ENCODE results near the gene TBC1D2.

Gene TBC1D2

GRCh38 chr9:98173181-98173580 lies 82.3 kb downstream of the TBC1D2 start:
- no peak for TF ChIP-seq CTCF (IDR thresholded peaks at IDR 0.05; ENCODE audit: low read depth, low read length)
- no peak overlapping the region for H3K4me3 ChIP-seq (ENCODE audit: low read depth, low read length)
- in situ Hi-C loops (cut with HindIII; ENCODE audit: low sequenced_read_pairs): no loop called here
- DNase-seq (ENCODE audit: low read depth, low spot score): no peak

- H3K4me3 ChIP-seq (ENCODE audit: low read depth, low read length): no peak overlapping the region
- DNase-seq (ENCODE audit: low read depth, low spot score): peak; percentile 4
- no peak for TF ChIP-seq CTCF (IDR thresholded peaks at IDR 0.05; ENCODE audit: low read depth, low read length)
- in situ Hi-C loops (cut with HindIII; ENCODE audit: low sequenced_read_pairs): no loop called here
Measured at GRCh38 chr9:98172604-98173003, 82.8 kb downstream of the TBC1D2 start.

DNA sequence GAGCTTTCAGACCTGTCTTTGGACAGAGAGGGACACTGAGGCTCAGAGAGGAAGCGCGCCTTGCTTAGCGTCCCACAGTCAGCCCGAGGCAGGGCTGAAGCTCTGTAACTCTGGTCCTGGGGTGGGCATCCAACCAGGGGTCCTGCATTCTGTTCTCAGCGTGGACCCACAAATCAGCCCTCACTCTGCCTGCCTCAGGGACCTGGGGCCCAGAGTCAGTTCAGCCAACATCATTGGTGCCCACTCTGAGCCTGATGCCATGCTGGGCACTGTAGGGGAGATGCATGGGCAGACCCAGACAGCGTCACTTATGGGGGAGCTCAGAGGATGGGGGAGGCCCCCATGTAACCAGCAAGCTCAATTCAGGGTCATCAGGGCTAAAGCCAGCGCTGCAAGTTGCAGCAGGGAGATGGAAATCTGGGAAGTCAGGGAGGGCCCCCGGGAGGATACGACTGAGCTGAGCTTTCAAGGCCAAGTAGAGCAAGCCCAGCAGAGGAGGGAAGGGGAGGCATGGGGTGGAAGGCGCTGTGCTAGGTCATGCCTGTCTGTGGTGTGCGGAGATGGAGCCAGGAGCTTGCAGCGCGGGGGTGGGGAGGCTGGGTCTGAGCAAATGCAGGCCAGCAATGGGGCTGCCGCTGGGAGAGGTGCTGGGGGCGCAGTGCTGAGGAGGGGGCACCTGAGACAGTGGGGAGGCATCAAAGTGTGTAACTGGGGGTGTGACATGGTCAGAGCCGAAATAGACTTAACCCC lies 84.1 kb downstream of the TBC1D2 start:
- DNase-seq (ENCODE audit: low read depth, low spot score): no peak
- no peak for TF ChIP-seq CTCF (IDR thresholded peaks at IDR 0.05; ENCODE audit: low read depth, low read length)
- H3K4me3 ChIP-seq (ENCODE audit: low read depth, low read length): no peak overlapping the region
- in situ Hi-C loops (cut with HindIII; ENCODE audit: low sequenced_read_pairs): no loop called here

DNA sequence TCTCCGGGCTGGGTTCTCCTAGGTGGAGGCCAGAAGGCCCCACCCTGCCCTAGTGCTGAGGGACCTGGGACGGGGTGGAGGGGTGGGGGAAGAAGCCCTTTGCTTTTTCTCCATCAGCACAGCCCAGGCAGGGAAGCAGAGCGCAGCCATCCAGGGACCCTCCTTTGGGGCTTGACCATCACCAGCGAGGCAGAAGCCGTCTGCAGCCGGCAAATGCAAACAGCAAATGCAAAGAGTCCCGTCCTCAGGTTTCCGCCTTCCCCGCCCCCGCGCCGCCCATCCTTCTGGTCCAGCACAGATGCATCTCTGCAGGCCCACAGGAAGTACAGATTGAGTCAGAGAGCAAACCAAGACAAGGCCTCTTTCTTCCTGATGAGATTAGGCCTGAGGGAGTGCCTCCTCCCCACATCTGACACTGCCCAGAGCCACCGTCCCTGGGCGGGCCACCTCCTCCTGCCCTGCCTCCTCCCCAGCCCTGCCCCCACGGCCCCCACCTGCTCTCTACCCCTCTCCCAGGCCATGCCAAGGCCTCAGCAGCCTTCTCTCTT lies 86.4 kb downstream of the TBC1D2 start:
- TF ChIP-seq CTCF (IDR thresholded peaks at IDR 0.05; ENCODE audit: low read depth, low read length): no peak
- in situ Hi-C loops (cut with HindIII; ENCODE audit: low sequenced_read_pairs): no loop called here
- no peak overlapping the region for H3K4me3 ChIP-seq (ENCODE audit: low read depth, low read length)
- peak; percentile 40 for DNase-seq (ENCODE audit: low read depth, low spot score)

DNA sequence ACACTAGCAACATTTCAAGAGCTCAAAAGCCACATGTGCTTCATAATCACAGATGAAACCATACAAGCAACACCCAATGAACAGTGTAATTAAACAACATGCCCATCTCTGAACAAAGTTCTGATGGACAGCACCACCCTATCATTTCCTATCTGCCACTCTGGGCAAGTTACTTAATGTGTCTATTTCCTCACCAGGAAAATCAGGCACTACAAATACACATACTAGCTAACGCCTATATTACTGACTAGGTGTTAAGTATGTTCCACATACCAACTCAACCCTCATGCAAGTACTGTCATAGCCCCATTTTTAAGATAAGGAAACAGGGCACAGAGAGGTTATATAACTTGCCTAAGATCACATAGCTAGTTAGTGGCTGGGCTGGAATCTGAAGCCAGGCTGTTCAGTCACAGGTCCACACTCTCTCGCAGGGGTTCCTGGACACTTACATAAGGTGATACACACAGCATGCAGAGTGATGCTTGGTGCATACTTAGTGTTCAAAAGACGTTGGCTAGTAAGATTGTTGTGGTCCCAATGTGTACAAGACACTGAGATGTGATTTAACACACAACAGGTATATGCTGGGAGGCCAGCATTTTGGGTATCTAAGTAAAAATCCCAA lies 87.2 kb downstream of the TBC1D2 start:
- TF ChIP-seq CTCF (IDR thresholded peaks at IDR 0.05; ENCODE audit: low read depth, low read length): no peak
- in situ Hi-C loops (cut with HindIII; ENCODE audit: low sequenced_read_pairs): no loop called here
- H3K4me3 ChIP-seq (ENCODE audit: low read depth, low read length): no peak overlapping the region
- no peak for DNase-seq (ENCODE audit: low read depth, low spot score)

GRCh38 chr9:98164912-98165311 lies 90.5 kb downstream of the TBC1D2 start:
- in situ Hi-C loops (cut with HindIII; ENCODE audit: low sequenced_read_pairs): no loop called here
- no peak for DNase-seq (ENCODE audit: low read depth, low spot score)
- no peak for TF ChIP-seq CTCF (IDR thresholded peaks at IDR 0.05; ENCODE audit: low read depth, low read length)
- H3K4me3 ChIP-seq (ENCODE audit: low read depth, low read length): no peak overlapping the region
